PC-3 (cell line): Measurements from ENCODE around the gene CHD2.

Experiments
- EZH2 ChIP-seq: fragments of 300-600 bp; sonication (generic); IDR thresholded peaks from one replicate; pipeline ENCODE4 v1.6.1; 2017; ENCODE audit warnings: antibody characterized with exemption, mild to moderate bottlenecking, low read length; ENCODE audit not compliant: unreplicated experiment
- EZH2phosphoT487 ChIP-seq: fragments of 300-600 bp; sonication (generic); IDR thresholded peaks from 2 replicates; pipeline ENCODE4 v1.6.1; 2018; ENCODE audit warnings: mild to moderate bottlenecking, antibody characterized with exemption, low read length, borderline replicate concordance
- TF ChIP-seq, protein P1 (sequence below): fragments of 300-600 bp; sonication (generic); conservative IDR thresholded peaks from 2 replicates; pipeline ENCODE4 v1.5.1; 2017; ENCODE audit warnings: antibody characterized with exemption, low read depth, mild to moderate bottlenecking, low read length

DNA sequence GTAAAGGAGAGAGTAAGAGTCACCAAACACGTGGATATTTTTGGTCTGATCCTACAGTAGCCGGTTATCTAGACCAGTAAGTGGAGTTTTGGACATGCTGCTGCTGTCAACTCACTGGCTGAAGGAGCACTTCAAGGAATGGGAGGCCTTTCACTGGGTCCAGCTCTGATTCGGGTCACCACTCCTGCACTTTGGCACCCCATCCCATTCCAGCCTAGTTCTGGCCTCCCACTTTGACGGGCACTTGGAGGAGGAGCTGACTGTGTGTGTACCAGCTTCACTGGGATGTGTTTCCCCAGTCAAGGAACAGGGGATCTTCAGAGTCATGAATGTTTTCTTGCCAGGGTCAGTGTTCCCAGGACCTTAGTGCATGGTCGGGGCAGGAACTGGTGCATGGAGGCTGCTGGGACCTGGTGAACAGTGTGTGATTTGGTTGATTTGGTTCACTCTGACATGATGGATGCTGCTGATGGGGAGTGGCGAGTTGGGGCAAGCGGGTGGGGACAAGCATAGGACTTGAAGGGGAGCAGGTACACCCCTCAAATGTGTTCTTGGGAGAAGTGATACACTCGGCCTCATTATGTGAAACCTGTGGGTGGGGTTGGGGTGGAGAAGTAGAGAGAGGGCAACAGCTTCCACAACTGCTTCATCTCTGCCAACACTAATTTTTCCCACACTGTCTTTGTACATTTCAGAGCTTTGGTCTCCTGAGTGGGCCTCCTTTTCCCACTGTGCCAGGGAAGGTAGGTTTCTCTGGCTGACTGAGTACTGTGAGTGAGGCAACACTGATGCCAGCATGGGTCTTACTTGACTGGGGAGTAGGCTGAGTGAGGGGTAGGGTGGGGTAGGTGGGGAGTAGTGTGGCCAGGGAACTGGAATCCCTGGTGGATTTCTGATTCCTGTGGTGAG is 124.8 kb downstream of the CHD2 start:
- TF ChIP-seq, protein P1, sequence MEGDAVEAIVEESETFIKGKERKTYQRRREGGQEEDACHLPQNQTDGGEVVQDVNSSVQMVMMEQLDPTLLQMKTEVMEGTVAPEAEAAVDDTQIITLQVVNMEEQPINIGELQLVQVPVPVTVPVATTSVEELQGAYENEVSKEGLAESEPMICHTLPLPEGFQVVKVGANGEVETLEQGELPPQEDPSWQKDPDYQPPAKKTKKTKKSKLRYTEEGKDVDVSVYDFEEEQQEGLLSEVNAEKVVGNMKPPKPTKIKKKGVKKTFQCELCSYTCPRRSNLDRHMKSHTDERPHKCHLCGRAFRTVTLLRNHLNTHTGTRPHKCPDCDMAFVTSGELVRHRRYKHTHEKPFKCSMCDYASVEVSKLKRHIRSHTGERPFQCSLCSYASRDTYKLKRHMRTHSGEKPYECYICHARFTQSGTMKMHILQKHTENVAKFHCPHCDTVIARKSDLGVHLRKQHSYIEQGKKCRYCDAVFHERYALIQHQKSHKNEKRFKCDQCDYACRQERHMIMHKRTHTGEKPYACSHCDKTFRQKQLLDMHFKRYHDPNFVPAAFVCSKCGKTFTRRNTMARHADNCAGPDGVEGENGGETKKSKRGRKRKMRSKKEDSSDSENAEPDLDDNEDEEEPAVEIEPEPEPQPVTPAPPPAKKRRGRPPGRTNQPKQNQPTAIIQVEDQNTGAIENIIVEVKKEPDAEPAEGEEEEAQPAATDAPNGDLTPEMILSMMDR: no peak
- no peak for TF ChIP-seq EZH2
- no peak for TF ChIP-seq EZH2phosphoT487
